Stimulated activated CD4-positive, alpha-beta T cell treated with anti-CD3 and anti-CD28 coated beads, Interleukin-4, amount 100 ng/mL, for 48 hours (primary cell): ENCODE measurements around the gene INTS3.
"Not testable (repeated sequence)": the region's sequence is repeated elsewhere in the genome, so short reads cannot be mapped to it uniquely, and the experiment has no call there.

Experiments
- DNase-seq, 2 donors: peaks; one replicate each; pipeline ENCODE4 v3.0.0-alpha.2; 2020; ENCODE audit warnings: low read depth in 2 of 2

The INTS3 gene

DNA sequence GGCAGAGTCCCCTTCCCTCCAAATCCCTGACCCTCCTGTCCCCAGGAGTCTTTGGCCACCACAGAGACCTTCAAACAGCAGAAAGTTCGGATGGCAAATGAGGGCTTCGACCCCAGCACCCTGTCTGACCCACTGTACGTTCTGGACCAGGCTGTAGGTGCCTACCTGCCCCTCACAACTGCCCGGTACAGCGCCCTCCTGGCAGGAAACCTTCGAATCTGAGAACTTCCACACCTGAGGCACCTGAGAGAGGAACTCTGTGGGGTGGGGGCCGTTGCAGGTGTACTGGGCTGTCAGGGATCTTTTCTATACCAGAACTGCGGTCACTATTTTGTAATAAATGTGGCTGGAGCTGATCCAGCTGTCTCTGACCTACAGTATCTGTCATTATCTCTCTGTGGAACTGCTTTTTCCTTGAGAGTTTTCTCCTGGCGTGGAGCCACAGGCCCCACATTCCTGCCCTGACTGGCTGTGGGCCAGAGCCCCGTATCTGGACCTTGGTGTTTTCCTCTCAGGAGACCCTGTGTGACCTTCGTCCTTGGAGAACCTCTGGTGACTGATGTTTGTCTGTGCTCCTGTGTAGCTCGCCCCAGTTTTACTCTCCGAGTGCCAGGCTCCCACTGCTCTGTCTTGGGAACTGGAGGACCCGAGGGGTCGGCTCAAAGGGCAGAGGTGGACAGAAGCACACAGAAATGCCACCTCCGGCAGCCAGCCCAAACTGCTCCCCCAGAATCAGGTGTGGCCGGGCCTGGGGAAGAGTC lies 52.1 kb downstream of the INTS3 start:
- DNase-seq: no peak

DNA sequence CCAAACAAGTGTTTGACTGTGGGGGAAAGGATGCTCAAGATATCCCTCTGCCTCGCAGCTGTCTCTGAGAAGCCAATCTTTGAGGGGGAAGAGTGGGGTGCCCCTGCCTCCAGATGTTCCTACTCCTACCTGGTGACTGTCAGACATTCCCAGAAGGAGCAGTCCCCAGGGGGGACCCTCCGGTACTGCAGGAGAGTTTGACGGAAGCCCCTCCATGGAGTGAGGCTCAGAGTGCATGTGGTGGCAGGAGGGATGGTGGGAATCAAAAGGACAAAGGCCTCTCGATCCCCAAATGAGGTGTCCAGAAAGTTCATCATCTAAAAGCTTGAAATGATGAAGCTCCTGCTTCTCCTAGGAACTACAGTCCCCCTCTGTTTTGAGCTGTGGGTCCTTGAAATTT lies 52.7 kb downstream of the INTS3 start:
- no peak for DNase-seq

DNA sequence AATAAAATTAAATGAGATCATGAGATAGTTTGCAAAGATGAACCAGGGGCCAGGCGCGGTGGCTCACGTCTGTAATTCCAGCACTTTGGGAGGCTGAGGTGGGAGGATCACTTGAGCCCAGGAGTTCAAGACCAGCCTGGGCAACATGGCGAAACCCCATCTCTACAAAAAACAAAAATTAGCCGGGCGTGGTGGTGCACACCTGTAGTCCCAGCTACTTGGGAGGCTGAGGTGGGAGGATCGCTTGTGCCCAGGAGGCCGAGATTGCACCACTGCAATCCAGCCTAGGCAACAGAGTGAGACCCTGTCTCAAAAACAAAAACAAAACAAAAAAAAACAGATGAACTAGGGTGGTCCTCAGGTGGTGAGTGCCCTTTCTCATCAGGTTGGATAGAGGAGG lies 54.8 kb downstream of the INTS3 start:
- not testable (repeated sequence) for DNase-seq

DNA sequence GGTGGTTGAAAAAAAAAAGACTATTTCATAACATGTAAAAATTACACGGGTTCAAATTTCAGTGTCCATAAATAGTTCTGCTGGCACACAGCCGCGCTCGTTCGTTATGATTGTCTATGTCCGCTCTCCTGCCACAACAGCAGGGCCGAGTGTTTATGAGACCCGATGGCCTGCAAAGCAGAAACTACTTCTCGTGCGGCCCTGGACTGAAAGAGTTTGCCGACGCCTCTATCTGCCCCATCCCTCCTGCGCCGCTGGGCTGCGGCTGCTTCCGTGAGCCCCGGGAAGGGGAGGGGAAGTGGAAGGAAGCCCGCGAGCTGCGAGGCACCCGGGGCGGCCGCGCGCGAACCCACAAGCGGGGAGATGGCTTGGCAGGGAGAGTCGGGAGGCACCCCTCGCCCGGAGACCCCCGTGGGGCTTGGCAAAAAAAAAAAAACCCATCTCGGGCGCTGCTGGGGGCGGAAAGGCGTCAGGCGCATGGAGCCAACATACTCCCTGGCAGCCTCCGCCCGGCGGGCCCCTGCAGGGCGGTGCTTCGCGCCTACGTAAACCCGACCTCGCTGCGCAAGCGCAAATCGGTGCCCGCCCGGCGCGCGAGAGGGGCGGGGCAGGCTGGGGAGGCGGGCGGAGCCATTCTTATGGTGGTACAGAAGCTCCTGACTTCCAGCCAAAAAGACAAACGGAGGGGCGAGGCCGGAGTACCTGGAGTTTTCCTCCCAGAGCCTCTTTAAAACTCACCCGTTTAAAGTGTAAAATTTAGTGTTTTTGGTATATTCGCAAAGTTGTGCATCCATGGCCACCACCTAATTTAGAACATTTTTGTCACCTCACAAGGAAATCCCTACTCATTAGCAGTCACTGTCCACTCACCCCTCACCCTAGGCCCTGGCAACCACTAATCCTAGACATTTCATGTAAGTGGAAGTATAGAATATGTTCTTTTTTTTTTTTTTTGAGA lies 55.7 kb downstream of the INTS3 start:
- peak; percentile 85 to 86 for DNase-seq

DNA sequence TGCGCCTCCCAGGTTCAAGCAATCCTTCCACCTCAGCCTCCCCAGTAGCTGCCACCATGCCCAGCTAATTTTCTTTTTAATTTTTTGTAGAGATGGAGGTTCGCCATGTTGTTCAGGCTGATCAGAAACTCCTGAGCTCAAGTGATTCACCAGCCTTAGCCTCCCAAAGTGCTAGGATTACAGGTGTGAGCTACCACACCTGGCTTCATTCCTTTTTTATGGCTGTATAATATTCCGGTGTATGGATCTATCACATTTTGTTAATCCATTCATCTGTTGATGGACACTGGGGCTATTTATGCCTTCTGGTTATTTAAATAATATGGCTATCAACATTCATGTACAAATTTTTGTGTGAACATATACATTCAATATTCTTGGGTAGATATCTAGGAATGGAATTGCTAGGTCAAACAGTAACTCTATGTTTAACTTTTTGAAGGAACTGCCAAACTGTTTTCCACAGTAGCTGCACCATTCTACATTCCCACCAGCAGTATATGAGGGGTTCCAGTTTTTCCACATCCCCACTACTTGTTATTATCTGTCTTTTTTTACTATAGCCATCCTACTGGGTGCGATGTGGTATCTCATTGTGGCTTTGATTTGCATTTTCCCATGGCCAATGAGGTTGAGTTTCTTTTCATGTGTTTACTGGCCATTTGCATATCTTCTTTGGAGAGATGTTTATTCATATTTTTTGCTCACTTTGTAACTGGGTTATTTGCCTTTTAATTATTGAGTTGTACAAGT lies 58.4 kb downstream of the INTS3 start:
- no peak for DNase-seq

DNA sequence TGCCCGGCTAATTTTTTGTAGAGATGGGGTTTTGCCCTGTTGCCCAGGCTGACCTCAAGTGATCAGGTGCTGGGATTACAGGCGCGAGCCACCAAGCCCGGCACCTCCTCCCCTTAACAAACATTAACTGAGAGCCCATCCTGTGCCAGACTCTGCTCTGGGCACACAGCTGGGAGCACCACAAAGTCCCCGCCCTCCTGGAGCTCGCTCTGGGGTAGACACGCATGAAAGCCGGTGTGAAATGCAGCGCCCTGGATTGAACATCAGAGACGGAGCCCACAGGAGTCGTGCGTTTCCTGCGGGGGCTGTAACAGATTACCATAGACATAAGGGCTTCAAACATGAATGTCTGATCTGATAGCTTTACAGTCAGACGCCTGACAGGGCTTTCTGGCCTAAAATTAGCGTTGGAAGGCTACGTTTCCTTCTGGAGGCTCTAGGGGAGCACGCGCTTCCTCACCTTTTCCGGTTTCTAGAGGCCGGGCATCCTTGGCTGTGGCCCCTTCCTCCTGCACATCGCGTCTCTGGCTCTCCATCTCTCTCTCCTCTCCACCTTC lies 61.7 kb downstream of the INTS3 start:
- DNase-seq: no peak

DNA sequence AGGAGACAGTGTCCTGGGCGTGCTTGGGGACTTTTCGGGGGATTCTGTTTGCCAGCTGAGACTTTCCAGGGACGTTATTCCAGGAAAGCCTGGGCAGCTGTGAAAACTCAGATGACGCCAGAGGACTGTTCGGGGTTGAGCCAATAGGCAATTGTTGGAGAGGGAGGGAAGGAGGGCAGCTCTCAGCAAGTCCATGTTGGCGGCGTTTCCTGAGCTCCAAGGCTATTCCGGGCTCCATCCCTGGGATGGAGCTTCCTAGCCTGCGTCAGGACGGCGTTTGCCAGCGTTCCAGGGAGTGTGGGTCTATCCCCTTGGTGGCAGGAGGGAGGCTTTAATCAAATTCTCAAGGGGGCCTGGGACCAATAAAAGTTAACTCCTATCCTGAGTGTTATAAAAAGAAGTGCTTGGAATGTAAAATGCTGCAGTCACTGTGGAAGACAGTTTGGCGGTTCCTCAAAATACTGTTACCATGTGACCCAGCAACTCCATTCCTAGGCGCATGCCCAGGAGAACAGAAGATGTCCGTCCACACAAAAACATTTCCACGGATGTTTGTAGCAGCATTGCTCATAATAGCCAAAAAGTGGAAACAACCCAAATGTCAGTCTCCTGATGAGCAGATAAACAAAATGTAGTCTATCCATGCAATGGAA lies 62.6 kb downstream of the INTS3 start:
- DNase-seq: no peak

DNA sequence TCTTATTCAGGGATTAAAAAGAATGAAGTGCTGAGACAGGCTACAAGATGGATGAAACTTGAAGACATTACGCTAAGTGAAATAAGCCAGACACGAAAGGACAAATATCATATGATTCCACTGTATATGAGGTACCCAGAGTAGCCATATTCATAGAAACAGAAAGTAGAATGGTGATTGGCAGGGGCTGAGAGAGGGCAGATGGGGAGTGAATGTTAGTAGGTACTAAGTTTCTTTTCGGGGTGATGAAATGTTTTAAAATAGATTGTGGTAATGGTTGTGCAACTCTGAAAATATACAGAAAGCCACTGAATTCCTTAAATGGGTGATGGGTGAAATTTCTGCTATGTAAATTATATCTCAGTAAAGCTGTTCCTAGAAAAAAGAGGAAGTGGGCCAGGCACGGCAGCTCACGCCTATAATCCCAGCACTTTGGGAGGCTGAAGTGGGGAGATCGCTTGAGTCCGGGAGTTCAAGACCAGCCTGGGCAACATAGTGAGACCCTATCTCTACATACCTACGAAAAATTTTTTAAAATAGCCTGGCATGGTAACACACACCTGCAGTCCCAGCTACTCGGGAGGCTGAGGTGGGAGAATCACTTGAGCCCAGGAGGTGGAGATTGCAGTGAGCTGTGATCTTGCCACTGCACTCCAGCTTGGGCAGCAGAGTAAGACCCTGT lies 63.3 kb downstream of the INTS3 start:
- DNase-seq: no peak

DNA sequence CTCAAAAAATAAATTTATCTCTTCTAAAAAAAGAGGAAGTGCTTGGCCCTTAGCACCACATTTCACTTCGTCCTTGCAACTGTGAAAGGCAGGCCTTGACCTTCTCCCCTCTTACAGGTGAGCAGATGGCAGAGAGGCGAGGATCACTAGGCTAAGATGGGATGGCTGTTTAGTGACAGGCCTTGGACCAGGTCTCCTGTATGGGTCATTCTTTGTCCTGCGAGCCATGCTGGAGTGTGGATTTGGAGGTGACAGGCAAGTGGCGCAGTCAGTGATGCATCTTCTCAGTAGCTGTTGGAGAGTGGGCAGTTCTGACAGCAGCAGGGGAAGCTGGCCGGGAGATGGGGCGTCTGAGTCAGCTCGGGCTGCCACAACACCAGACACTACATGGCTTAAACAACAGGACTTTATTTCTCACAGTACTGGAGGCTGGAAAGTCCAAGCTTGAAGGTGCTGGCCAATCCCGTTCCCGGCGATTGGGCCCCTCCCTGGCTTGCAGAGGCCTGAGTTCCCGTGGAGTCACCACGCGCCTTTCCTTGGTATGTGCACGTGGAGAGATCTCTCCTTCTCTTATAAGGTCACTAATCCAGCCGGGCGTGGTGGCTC lies 63.9 kb downstream of the INTS3 start:
- DNase-seq: no peak

DNA sequence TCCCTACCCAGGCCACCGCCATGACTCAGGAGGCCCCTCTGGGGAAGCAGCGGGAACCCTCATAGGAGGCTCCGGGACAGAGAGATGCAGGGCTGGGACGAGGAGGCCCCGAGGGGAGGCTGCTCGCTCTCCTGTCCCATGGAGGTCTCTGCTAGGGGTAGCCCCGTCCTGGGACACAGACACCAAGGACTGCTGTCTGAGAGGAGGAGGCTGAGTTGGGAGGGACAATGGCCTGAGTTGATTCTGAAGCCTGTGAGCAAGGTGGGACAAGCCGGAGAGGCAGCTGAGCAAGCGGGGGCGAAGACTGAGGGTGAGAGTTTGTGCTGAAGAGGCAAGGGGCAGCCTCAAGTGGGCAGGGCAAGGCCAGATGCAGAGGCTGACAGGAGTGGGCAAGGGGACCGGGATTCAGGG lies 64.8 kb downstream of the INTS3 start:
- no peak for DNase-seq

DNA sequence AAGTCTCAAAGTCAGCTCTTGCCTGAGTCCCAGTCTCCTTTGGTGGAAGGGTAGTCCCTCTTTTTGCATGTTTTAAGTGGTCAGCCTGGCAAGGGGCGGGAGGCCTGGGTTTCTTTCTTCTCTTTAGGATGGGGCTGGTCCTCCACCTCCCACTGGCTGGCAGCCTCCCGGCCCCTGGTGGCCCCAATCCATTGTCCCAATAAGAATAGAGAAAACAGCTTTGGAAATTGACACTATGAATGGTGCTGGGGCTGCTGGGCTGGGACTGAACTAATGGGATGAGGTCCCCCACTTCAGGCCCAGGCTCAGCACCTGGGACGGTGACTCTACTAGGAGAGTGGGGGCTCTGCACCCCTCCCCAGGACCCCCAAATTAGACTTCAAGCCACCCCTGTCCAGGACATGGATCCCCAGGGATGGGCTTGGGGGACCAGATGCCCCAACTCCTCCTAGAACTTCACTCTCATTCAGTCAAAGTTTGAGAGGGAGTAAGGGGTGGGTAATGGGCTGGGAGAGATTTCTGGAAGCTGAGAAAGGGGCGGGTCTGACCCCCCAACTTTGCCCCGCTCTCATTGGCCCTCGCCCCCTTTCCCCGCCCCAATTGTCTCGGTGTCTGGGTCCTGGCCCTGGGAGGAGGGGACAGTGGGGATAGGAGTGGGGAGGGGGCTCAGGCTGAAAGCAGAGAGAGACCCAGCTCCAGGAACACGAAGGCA lies 65.6 kb downstream of the INTS3 start:
- DNase-seq: no peak

DNA sequence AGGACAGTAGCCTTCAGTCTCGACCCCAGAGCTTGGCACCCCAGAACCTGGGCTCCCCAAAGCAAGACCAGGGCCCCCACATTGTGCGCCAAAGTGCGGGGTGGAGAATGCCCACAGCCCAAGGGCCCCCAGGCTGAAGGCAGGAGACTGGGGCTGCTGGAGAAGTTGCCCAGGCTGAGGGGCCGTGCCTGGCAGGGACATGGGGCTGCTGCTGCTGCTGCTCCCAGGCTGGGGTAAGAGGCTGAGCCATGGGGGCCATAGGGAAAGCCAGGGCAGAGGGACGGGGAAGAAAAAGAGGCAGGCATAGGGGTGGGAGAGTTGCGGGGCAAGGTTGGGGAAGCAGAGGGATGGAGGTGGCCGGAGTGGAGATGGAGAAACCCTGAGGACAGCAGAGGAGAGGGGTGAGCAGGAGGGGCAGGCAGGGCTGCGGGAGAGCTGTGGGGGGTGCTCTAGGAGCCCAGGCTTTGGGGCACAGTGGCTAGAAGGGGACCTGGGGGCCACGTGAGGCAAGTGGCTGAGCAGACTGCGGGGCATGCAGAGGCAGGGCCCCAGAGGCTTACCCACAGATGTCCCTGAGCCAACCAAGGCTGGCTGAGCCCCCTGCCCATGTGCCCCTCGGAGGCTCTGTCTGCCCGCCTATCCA lies 66.2 kb downstream of the INTS3 start:
- DNase-seq: no peak

DNA sequence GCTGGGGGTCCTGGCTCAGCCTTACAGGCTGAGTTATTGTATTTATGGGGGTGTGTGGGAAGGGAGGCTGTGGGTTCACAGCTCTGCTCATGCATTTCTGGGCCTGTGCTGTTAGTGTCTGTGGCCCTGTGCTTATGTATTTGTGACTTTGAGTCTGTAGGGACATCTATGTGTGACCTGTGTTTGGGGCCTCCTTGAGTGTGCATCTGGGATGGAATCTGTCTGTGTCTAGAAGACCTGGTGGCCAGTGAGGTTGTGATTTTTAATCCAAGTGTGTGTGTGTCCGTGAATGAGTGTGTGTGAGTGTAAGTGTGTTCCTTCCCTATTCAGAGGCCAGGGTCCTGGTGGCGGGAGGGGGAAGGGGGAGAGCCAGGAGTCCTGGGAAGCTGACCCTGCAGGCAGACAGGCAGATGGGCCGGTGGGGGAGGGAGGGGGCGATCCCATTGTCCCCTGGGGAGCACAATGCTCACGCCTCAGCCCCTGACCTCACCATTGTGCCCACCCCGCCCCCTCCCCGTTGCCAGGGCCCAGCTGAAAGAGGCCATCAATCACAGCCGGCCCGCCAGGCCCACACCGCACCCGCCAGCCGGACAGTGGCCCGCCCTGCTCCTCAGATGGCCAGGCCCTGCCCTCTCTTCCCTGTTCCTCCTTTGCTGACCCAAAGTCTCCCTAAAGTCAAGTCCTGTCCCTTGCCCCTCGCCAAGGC lies 66.9 kb downstream of the INTS3 start:
- no peak for DNase-seq

DNA sequence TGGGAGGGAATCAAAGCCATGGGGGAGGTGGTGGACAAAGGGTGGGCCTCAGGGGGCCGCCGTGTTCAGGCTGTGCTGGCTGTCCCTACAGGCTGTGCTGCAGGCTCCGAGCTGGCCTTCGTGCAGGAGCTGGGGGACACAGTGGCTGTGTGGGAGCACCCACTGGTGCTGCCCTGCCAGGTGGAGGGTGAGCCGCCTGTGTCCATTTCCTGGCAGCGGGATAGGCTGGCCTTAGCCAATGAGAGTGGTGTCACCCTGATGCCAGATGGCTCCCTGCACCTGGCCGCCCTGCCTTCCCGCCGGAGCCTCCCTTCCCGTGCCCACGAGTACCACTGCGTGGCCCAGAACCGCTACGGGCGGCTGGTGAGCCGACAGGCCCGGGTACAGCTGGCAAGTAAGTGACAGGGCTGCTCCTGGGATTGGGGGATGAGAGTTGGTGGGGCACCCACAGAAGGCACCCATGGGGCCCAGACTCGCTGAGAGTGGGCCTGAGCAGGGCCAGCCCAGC lies 67.5 kb downstream of the INTS3 start:
- DNase-seq: no peak

DNA sequence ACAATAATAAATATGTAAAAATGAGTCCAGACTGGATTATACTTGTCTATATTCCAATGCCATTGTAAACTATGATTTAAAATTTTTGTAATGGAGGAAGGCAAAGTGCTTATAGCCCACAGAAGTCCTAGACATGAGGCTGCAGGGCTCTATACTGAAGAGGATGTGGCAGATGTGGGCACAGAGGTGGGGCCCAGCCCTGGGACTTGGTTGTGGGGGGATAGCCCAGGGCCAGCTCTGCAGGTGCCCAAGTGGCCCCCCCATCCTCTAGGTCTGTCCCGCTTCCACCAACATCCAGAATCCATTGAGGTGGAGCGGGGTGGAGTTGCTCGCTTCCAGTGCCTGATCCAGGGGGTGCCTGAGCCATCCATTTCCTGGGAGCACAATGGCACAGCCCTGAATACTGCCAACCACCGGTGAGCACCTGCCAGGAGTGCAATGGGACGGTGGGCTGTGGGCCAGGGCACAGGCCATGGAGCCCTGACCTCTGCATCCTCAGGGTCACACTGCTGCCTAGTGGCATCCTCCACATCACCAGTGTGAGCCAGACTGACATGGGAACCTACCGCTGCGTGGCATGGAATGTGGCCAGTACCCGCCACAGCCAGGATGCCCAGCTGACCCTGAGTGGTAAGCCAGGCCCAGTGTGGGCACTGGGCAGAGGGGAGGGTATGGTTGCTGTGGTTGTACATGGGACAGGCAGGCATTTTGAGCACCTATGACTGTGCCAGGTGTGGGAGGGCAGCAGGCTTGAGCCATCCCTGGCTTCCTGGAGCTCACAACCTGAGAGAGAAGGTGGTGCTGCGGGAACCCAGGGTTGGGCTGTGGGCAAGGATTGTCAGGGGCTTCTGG lies 68.3 kb downstream of the INTS3 start:
- no peak for DNase-seq

DNA sequence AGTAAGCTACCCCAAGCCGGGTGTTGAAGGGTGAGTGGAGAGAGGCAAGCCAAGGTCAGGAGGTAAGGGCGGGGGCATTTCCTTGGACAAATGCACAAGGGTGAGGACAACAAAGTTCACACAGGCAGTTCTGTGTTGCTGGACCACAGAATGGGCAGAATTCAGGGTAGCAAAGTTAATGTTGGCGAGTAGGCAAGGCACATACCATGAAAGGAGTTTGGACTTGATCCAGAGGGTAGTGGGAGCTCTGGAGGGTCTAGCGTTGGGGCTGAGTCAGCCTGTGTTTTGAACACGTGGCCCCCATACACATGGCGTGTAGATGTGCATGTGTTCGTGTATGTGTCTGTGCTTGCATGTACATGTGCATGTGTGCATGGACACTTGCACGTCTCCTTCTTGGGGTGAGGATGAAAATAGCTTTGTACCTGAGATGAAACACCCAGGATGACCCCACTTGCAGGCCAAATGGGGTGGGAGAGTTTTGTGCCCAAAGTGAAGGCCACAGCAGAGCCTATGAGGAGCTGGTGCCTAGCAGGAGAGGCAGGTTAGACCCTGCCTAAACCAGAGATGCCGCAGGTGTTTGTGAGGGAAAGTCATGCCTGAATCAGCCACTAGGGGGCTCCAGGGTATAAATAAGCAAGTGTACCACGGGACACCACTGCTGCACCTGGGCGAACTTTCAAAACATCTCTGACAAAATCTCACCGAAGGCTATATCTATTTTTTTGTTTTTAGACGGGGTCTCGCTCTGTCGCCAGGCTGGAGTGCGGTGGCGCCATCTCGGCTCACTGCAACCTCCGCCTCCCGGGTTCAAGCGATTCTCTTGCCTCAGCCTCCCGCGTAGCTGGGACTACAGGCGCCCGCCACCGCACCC lies 69.2 kb downstream of the INTS3 start:
- DNase-seq: peak; percentile 72 to 83

DNA sequence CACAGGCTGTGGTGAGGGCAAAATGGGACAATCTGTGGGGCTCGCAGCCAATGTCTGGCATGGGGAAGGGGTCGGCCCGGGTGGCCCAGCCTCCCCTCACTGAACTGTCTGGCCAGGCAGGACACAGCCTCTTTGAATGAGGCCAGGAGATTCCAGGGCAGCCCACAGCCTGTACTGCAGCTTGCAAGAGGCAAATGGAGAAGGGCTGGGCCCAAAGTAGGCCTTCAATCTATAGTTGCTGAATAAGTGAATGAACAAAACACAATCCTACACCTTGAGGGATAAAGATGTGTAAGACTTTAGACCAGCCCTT lies 70.6 kb downstream of the INTS3 start:
- no peak for DNase-seq
